HG03159 (cell line): Measurements from ENCODE around the gene FLT3.
"Not testable (repeated sequence)": the region's sequence is repeated elsewhere in the genome, so short reads cannot be mapped to it uniquely, and the experiment has no call there.

Experiments
- ATAC-seq: cut with Tn5 transposase; IDR thresholded peaks from one replicate; pipeline ENCODE4 v1.9.1; 2021; ENCODE audit warnings: mild to moderate bottlenecking, moderate library complexity; ENCODE audit not compliant: unreplicated experiment

Gene FLT3

GRCh38 chr13:28100150-28101121, at the start of gene FLT3:
FLT3 (minus strand) TSS chr13:28100576; CDS start chr13:28100510, 66 bp downstream.
- no peak for ATAC-seq

- no peak for ATAC-seq
Measured at GRCh38 chr13:28147495-28147894, 47.1 kb upstream of the FLT3 start.

GRCh38 chr13:28145049-28145448, 44.7 kb upstream of the FLT3 start:
- ATAC-seq, result no peak

DNA sequence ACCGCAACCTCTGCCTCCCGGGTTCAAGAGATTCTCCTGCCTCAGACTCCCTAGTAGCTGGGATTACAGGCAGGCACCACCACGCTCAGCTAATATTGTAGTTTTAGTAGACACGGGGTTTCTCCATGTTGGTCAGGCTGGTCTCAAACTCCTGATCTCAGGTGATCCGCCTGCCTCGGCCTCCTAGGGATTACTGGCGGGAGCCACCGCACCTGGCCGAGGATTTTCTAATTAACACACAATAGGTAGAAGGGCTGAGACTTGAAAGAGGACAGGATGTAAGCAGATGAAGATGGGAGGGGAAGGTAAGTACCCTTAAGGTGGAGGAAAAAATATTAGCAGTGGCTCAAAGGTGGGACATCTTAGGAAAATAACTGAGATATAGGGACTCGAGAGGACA, 41.2 kb upstream of the FLT3 start:
- not testable (repeated sequence) for ATAC-seq

DNA sequence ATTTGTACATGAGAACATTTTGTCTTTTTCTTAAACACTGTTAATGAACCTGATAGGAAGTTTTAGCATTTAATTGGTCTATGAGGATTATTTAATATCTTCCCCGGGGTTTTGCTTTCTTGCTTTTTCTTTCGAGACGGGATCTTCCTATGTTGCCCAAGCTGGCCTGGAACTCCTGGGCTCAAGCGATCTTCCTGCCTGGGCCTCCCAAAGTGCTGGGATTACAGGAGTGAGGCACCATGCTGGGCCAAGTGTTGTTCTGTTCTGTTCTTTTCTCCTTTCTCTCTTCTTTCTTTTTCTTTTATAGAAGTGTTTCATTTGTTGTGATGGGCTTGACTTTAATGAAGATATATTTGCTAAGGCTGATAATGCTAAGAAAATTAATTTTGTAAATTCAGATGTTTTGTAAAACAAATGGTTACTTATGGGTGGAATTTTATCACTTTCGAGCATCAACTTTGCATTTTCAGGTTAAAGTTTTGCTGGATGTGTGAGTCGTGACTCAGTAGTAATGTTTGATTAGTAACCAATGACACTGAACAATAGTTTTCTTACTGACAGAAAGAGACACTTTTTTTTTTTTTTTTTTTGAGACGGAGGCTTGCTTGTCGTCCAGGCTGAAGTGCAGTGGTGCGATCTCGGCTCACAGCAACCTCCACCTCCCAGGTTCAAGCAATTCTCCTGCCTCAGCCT, 40.2 kb upstream of the FLT3 start:
- ATAC-seq, result no peak

DNA sequence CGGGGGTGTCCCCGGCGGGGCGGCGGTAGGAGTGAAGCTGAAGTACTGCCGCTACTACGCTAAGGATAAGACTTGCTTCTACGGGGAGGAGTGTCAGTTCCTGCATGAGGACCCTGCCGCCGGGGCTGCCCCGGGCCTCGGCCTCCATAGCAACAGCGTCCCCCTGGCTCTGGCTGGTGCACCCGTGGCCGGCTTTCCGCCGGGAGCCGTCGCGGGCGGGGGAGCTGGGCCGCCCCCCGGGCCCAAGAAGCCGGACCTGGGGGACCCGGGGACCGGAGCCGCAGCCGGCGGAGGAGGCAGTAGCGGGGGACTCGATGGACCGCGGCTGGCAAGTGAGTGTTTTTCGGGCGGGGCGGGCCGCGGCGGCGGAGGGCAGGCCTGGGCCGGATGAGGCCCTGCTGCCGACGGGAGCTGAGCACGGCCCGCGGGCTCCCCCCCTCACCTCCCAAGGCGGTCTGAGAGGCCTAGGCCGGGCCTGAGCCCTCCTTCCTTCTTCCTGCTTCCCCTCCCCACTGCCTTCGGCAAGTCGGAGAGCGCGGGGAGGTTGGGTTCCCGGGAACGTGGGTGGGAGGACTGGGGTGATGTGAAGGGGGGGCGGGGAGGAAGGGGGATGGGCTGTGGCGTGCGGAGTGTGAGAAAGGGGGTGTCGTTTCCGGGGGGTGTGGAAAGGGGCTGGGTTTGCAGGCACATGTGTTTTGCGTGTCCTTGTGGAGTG, 38.5 kb upstream of the FLT3 start:
- peak; percentile 44 for ATAC-seq

DNA sequence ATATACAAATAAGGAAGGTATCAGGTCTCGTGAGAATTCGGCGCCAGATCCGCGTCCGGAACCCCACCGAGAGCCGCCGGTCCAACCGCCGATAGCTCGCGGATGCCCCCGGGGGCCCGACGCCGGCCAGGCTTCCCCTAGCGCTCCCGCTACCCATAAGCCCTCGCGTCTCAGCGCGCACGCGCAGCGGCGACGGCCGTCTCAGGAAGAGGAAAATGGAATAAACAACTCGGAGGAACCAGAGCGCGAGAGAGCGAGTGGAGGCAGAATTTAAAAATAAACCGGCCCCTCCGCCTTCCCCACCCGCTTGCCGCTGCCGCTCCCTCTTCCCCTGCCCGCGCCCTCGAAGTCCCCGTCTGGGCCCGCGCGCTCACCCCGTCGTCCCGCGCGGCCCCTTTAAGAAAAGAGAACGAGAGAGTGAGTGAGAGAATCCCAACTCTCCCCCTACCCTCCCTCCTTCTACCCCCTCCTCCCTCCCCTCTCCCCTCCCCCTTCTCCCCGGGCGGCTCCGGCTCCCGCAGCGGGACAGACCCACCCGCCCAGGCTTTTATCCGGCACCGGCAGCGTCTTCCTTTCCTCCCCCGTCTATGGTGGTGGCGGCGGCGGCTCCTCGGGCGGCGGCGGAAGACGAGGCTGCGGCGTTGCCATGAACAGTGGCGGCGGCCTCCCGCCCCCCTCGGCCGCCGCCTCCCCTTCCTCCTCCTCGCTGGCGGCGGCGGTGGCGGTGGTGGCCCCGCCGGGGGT, 37.8 kb upstream of the FLT3 start, which contains the start of gene PAN3:
Gene PAN3 (plus strand): TSS at position 534 of the 744 bp plus-strand sequence. CDS start 113 bp downstream, at position 647.
- peak; percentile 62 for ATAC-seq

DNA sequence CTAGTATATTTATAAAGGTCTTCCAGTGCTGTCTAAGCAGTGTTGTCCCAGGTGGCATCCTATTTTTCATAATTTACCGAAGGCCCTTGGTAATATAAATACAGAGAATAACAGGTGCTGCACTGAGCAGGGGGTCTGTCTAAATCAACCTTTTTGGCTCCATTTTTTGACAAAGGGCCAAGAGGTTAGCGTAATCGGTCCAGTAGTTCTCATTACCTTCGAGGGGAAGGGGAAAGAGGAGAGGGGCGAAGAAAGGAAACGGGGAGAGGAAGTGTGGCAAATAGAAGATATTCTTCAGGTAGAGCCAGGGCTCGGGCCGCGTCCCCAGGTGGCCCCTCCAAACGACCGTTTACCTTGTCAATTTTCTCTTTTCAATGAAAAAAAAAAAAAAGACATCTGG, 37.2 kb upstream of the FLT3 start:
- no peak for ATAC-seq

DNA sequence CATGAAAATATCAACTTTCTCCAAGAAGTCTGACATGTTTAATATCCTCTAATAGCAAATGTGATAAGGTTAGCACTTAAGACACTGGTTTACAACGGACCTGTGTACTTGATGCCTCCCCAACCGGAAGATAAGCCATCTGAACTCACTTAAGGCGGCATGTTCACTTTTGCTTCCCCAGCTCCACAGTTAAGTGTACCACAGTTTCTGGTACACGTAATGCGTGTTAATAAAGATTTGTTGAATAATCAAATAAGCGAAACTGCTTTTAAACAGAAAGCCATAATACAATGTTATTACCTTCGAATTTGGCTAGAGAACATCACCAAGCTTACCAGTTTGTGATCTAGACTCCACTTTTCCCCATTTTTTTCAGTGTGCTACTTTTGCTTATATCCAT, 36.5 kb upstream of the FLT3 start:
- ATAC-seq, result no peak

GRCh38 chr13:28131646-28132045, 31.3 kb upstream of the FLT3 start:
- ATAC-seq, result no peak

DNA sequence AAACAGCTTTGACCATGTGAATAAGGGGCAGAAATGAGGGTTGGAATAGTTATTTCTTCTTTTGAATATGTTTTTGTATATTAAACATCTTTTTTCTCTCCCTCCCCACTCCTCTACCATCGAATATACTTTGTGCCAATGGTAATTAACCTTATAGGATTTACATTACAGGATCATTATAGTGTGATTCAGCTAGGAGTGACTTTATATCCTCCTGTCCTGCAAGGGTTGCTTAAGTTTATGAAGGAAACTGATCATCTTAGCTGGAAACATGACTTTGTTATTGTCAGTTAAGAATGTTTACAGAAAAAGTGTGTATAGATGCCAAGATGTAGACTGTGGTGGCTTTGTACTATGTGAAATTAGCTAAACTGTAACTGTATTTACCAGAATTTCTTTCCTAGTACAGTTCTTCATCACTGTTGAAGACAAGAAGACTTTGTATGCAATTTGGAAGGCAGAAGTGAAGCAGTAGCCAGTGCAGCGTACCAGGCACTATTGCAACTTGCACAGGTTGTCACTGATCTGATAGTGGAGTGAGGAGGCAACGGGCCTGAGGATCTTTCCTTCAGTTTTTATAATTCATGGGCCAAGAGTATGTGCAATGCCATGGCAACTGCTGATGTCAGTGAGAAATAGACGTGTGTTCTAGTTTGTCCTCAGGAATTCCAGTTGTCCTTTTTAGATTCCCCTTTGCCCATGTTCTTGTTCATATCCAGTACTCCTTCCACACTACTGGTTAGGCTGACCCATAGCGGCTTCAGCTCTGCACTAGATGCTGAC, 29.7 kb upstream of the FLT3 start:
- ATAC-seq, result no peak

GRCh38 chr13:28128926-28129325, 28.6 kb upstream of the FLT3 start:
- ATAC-seq, result no peak

GRCh38 chr13:28128030-28128429, 27.7 kb upstream of the FLT3 start:
- no peak for ATAC-seq

DNA sequence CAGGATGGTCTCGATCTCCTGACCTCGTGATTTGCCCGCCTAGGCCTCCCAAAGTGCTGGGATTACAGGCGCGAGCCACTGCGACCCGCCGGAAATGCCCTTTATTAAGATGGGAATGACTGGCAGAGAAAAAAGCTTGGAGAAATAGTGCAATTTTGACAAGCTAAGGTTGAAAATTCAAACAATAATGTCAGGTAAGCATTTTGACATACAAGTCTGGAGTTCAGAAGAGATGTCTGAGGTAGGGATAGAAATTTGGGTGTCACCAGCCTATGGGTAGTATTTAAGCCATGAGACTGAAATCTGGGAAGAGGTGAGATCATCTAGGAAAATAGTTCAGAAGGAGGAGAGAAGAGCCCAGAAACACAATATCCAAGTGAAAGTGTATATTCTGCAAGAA, 20.8 kb upstream of the FLT3 start:
- no peak for ATAC-seq

DNA sequence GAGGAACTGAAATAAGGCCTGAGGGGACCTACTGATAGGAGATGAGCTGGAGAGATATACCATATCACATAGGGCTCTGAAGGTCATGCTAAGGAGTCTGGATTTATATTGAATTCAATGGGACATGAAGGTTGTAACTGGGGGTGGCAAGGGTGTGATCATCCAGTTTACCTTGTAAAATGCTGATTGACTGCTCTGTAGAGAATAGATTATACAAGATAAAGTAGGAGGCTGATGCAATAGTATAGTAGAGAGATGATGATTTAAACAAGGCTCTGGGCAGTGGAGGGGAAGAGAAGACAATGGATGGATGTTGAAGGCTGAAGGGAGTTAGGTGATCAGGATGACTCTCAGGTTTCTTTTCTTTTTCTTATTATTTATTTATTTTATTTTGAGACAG, 19.9 kb upstream of the FLT3 start:
- ATAC-seq, result no peak

- ATAC-seq, result no peak
Measured at GRCh38 chr13:28117689-28118377, 17.5 kb upstream of the FLT3 start.

- ATAC-seq, result no peak
Measured at GRCh38 chr13:28116736-28117135, 16.4 kb upstream of the FLT3 start.

- ATAC-seq, result no peak
Measured at GRCh38 chr13:28110414-28110813, 10.0 kb upstream of the FLT3 start.

- ATAC-seq, result no peak
Measured at GRCh38 chr13:28106976-28107375, 6.6 kb upstream of the FLT3 start.
